HEK293T (cell line): ENCODE measurements around the gene PRKCA.

ENCODE experiments used
- ARNT ChIP-seq: fragments of 450-650 bp; IDR thresholded peaks from 2 replicates; pipeline ENCODE4 v1.6.1; 2017; ENCODE audit warnings: mild to moderate bottlenecking
- BHLHE40 ChIP-seq: fragments of 450-650 bp; IDR thresholded peaks from 2 replicates; pipeline ENCODE4 v1.6.1; 2016; ENCODE audit warnings: mild to moderate bottlenecking, moderate library complexity, borderline replicate concordance
- CTBP1 ChIP-seq: fragments of 450-650 bp; IDR thresholded peaks from 2 replicates; pipeline ENCODE4 v1.6.1; 2016; ENCODE audit warnings: borderline replicate concordance
- ELF4 ChIP-seq: fragments of 450-650 bp; IDR thresholded peaks from 2 replicates; pipeline ENCODE4 v1.6.1; 2017; ENCODE audit warnings: antibody characterized with exemption
- FOXK2 ChIP-seq: fragments of 450-650 bp; IDR thresholded peaks from 2 replicates; pipeline ENCODE4 v1.6.1; 2016; ENCODE audit warnings: mild to moderate bottlenecking
- FOXM1 ChIP-seq: fragments of 450-650 bp; IDR thresholded peaks from 2 replicates; pipeline ENCODE4 v1.6.1; 2017; ENCODE audit warnings: mild to moderate bottlenecking, borderline replicate concordance
- HDGF ChIP-seq: fragments of 450-650 bp; IDR thresholded peaks from 2 replicates; pipeline ENCODE4 v1.6.1; 2017; ENCODE audit warnings: antibody characterized with exemption, borderline replicate concordance
- L3MBTL2 ChIP-seq: fragments of 450-650 bp; conservative IDR thresholded peaks from 2 replicates; pipeline ENCODE4 v1.6.1; 2016; ENCODE audit warnings: mild to moderate bottlenecking
- LEF1 ChIP-seq: fragments of 450-650 bp; IDR thresholded peaks from 2 replicates; pipeline ENCODE4 v1.6.1; 2017; ENCODE audit warnings: mild to moderate bottlenecking, borderline replicate concordance
- SP1 ChIP-seq: fragments of 450-650 bp; IDR thresholded peaks from 2 replicates; pipeline ENCODE4 v1.6.1; 2017
- SUZ12 ChIP-seq: fragments of 450-650 bp; IDR thresholded peaks from 2 replicates; pipeline ENCODE4 v1.6.1; 2016; ENCODE audit warnings: mild to moderate bottlenecking
- TARDBP ChIP-seq: fragments of 450-650 bp; IDR thresholded peaks from 2 replicates; pipeline ENCODE4 v1.6.1; 2016
- ZNF384 ChIP-seq: fragments of 450-650 bp; IDR thresholded peaks from 2 replicates; pipeline ENCODE4 v1.6.1; 2016

- TF ChIP-seq LEF1 (no peak), SUZ12 (no peak), ZNF384 (no peak), ELF4 (no peak), HDGF (no peak), ARNT (no peak), FOXM1 (no peak), FOXK2 (no peak), SP1 (no peak), CTBP1 (no peak), BHLHE40 (no peak), L3MBTL2 (no peak), TARDBP (no peak)
Observed at GRCh38 chr17:66460558-66460957, 158.1 kb downstream of the PRKCA start.
